K562 (cell line): ENCODE results near the gene BAG2. TPM values are rescaled to one million over a fixed set of nuclear protein-coding genes. Genes with fewer than 3 reads are reported as not detected.
A peak's percentile ranks its signal among the peaks of the same experiment; 100 is the strongest.

Experiments
- ASH1L ChIP-seq: fragments of 450-650 bp; IDR thresholded peaks from 2 replicates; pipeline ENCODE4 v1.6.1; 2018; ENCODE audit warnings: borderline replicate concordance, mild to moderate bottlenecking, low read depth; ENCODE audit not compliant: partially characterized antibody
- BACH1 ChIP-seq: fragments of 200-800 bp; sonication (Bioruptor generic); IDR thresholded peaks from 2 replicates; pipeline ENCODE4 v1.6.1; 2016; ENCODE audit warnings: missing genetic modification characterization, missing compliant biosample characterization
- CBFA2T2 ChIP-seq: fragments of 450-650 bp; conservative IDR thresholded peaks from 2 replicates; pipeline ENCODE4 v1.6.1; 2017; ENCODE audit warnings: mild to moderate bottlenecking
- CBFB ChIP-seq: sonication (generic); formaldehyde crosslinking; IDR thresholded peaks from 2 replicates; pipeline ENCODE4 v1.4.0; 2020; ENCODE audit warnings: mild to moderate bottlenecking, missing genetic modification reagents
- DNMT1 ChIP-seq: fragments of 450-650 bp; IDR thresholded peaks from 2 replicates; pipeline ENCODE4 v1.6.1; 2016; ENCODE audit warnings: antibody characterized with exemption, mild to moderate bottlenecking
- ELF4 ChIP-seq: fragments of 450-650 bp; formaldehyde crosslinking; IDR thresholded peaks from 2 replicates; pipeline ENCODE4 v1.4.0; 2022; ENCODE audit warnings: missing genetic modification characterization
- EZH2 ChIP-seq: IDR thresholded peaks from 2 replicates; pipeline ENCODE4 v1.6.1; 2012; ENCODE audit warnings: low read depth, mild to moderate bottlenecking, inconsistent platforms, low read length, borderline replicate concordance
- FOSL1 ChIP-seq: fragments of 200-800 bp; sonication (Bioruptor generic); conservative IDR thresholded peaks from 2 replicates; pipeline ENCODE4 v1.6.1; 2016; ENCODE audit warnings: missing genetic modification characterization, missing compliant biosample characterization
- HEY1 ChIP-seq: fragments of 250-450 bp; sonication (Bioruptor Pico); IDR thresholded peaks from 2 replicates; pipeline ENCODE4 v1.5.0; 2020; ENCODE audit warnings: mild to moderate bottlenecking, moderate library complexity, borderline replicate concordance
- HNRNPH1 ChIP-seq: fragments of 200-400 bp; formaldehyde crosslinking; optimal IDR thresholded peaks from 2 replicates; pipeline ENCODE3; 2017; ENCODE audit warnings: low read depth, mild to moderate bottlenecking, low read length, moderate library complexity
- HNRNPK ChIP-seq: fragments of 200-400 bp; formaldehyde crosslinking; IDR thresholded peaks from one replicate; pipeline ENCODE4 v1.6.1; 2018; ENCODE audit warnings: mild to moderate bottlenecking, low read depth, low read length; ENCODE audit not compliant: poor library complexity, severe bottlenecking
- KAT2B ChIP-seq: IDR thresholded peaks from one replicate; pipeline ENCODE4 v1.6.1; 2012; ENCODE audit warnings: low read depth, mild to moderate bottlenecking, control low read depth, inconsistent platforms, low read length, moderate library complexity
- MAFG ChIP-seq: fragments of 450-650 bp; conservative IDR thresholded peaks from 2 replicates; pipeline ENCODE4 v1.6.1; 2016; ENCODE audit warnings: missing genetic modification characterization, missing compliant biosample characterization
- MAFK ChIP-seq: IDR thresholded peaks from 2 replicates; pipeline ENCODE4 v1.6.1; 2011; ENCODE audit warnings: low read length, improper control_type of control experiment
- MCM5 ChIP-seq: fragments of 450-650 bp; IDR thresholded peaks from 2 replicates; pipeline ENCODE4 v1.6.1; 2016; ENCODE audit warnings: low read depth
- MTA1 ChIP-seq: fragments of 450-650 bp; IDR thresholded peaks from 2 replicates; pipeline ENCODE4 v1.6.1; 2017; ENCODE audit warnings: borderline replicate concordance
- MYC ChIP-seq, 2 experiments: fragments of 250-450 bp in 1 of 2; sonication (Bioruptor Pico) in 1 of 2; IDR thresholded peaks; 2 replicates each; pipeline versions ENCODE4 v1.5.1 to v1.6.1; 2012 to 2021; ENCODE audit warnings: low read depth in 2 of 2, borderline replicate concordance in 1 of 2, improper control_type of control experiment in 1 of 2, low read length in 1 of 2, mild to moderate bottlenecking in 1 of 2, moderate library complexity in 1 of 2
- NCOA2 ChIP-seq, 2 experiments: fragments of 450-650 bp; IDR thresholded peaks; 2 replicates each; pipeline ENCODE4 v1.6.1; 2018; ENCODE audit warnings: mild to moderate bottlenecking in 2 of 2, moderate library complexity in 1 of 2; ENCODE audit not compliant: partially characterized antibody in 2 of 2
- NFE2 ChIP-seq: IDR thresholded peaks from 2 replicates; pipeline ENCODE4 v1.6.1; 2014; ENCODE audit warnings: antibody characterized with exemption, low read depth
- PCBP1 ChIP-seq: fragments of 200-400 bp; formaldehyde crosslinking; IDR thresholded peaks from 2 replicates; pipeline ENCODE4 v1.6.1; 2018; ENCODE audit warnings: mild to moderate bottlenecking, low read depth, low read length; ENCODE audit not compliant: poor library complexity, severe bottlenecking
- PCBP2 ChIP-seq: fragments of 200-400 bp; formaldehyde crosslinking; IDR thresholded peaks from 2 replicates; pipeline ENCODE4 v1.6.1; 2018; ENCODE audit warnings: low read length, low read depth, mild to moderate bottlenecking, moderate library complexity; ENCODE audit not compliant: poor library complexity, severe bottlenecking
- PML ChIP-seq: IDR thresholded peaks from 2 replicates; pipeline ENCODE4 v1.6.1; 2012; ENCODE audit warnings: low read length, inconsistent platforms
- SMARCA4 ChIP-seq: fragments of 450-650 bp; IDR thresholded peaks from 2 replicates; pipeline ENCODE4 v1.6.1; 2016
- TAF1 ChIP-seq: IDR thresholded peaks from 2 replicates; pipeline ENCODE4 v1.6.1; 2011; ENCODE audit warnings: mild to moderate bottlenecking, low read length, moderate library complexity; ENCODE audit not compliant: insufficient read depth, control insufficient read depth, severe bottlenecking; ENCODE audit errors: extremely low read depth
- ZNF644 ChIP-seq: fragments of 200-800 bp; sonication (Bioruptor generic); IDR thresholded peaks from 2 replicates; pipeline ENCODE4 v1.6.1; 2016; ENCODE audit warnings: low read depth, missing genetic modification characterization, missing compliant biosample characterization
- polyA plus RNA-seq, 8 experiments: library from polyadenylated mRNA; depleted of rRNA in 4 of 8; stranded (reverse) in 5 of 8; unstranded in 3 of 8; fragments of >200 nt; fragmentation: Nextera tagmentation in 2 of 8; fragmentation: Illumina TruSeq in 1 of 8; extraction: Ambion mirVana in 2 of 8; extraction: Trizol in 1 of 8; gene quantifications; 2 replicates each; pipeline versions ENCODE4 v1.2.1 to v1.2.3, GENCODE V29; 2011 to 2014; ENCODE audit warnings: inconsistent platforms in 1 of 8, missing spikeins in 1 of 8
- total RNA-seq, 7 experiments: library from RNA; depleted of rRNA in 6 of 7; stranded (reverse); fragments of >200 nt in 6 of 7; fragmentation: Illumina TruSeq in 2 of 7; extraction: Trizol in 2 of 7; gene quantifications; 2 replicates each; pipeline versions ENCODE4 v1.2.1 to v1.2.3, GENCODE V29; 2011 to 2021; ENCODE audit warnings: low replicate concordance in 1 of 7
- TF ChIP-seq, protein P1 (sequence below): fragments of 450-650 bp; IDR thresholded peaks from 2 replicates; pipeline ENCODE4 v1.6.1; 2014; ENCODE audit warnings: low read depth, mild to moderate bottlenecking, moderate library complexity, borderline replicate concordance
- TF ChIP-seq, protein P2 (sequence below): fragments of 250-450 bp; sonication (Bioruptor Pico); IDR thresholded peaks from 2 replicates; pipeline ENCODE4 v1.5.0; 2021
- TF ChIP-seq, protein P3 (sequence below): fragments of 250-450 bp; sonication (Bioruptor Pico); IDR thresholded peaks from 2 replicates; pipeline ENCODE4 v1.6.1; 2021; ENCODE audit warnings: mild to moderate bottlenecking

BAG2 gene
- total and polyA plus RNA-seq, 9 of the 15 experiments (the other 6 are each of a cell fraction or from before 2014, with no cell fraction given) = 12.8 to 20.7 (median 17.6) TPM

DNA sequence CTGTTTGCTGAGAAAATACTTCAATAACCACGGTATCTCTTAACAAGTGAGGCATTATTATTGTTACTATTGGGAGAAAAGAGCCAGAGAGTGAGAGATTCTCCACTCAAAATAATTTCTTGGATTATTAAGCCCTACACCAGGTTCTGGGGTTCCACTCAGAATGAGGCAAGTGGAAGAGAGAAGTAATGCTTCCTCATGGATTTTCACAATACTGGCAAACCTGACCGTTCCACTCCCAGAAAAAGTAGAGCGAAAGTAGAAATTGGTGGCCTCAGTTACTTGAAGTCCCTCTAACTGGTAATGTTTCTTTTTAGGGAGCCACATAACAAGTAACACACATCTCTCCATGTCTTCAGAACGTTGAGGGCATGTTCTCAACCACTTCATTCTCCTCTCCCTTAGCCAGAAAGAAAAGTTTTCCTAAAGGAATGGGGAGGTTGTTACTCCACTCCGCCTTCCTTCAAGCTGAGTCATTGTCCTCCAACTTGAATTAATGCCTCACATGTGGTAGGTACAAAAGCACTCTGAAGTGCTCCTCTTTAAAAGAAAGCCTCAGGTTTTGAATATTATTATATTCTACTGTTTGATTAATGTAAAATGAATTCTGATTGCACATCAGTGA lies 1.9 kb downstream of the BAG2 start (continued):
- TF ChIP-seq ASH1L (no peak), MAFK (peak; percentile 83), MTA1 (no peak), HEY1 (no peak), MAFG (tag) (peak; percentile 91), PCBP1 (no peak), EZH2 (no peak), ELF4 (CRISPR knock-in tag) (no peak), HNRNPH1 (no peak), HNRNPK (no peak), NCOA2 (IDR thresholded peaks at IDR 0.05; ENCODE audit: partially characterized antibody in 2 of 2) (no peak), CBFA2T2 (no peak), NFE2 (peak; percentile 97), CBFB (CRISPR knock-in tag) (no peak), ZNF644 (tag) (0 out of 2 replicates have a peak, but pooled peaks have one; percentile 20), DNMT1 (no peak), TAF1 (no peak), FOSL1 (tag) (peak; percentile 38), MYC (IDR thresholded peaks at IDR 0.05; ENCODE audit: low read depth, low read length) (no peak), MYC (CRISPR knock-in tag; IDR thresholded peaks at IDR 0.05; ENCODE audit: borderline replicate concordance, low read depth) (no peak), SMARCA4 (peak; percentile 69; the same call in 1 of the 2 replicates), KAT2B (no peak), PML (no peak), PCBP2 (no peak), BACH1 (tag) (no peak), MCM5 (no peak)
- TF ChIP-seq, protein P1, sequence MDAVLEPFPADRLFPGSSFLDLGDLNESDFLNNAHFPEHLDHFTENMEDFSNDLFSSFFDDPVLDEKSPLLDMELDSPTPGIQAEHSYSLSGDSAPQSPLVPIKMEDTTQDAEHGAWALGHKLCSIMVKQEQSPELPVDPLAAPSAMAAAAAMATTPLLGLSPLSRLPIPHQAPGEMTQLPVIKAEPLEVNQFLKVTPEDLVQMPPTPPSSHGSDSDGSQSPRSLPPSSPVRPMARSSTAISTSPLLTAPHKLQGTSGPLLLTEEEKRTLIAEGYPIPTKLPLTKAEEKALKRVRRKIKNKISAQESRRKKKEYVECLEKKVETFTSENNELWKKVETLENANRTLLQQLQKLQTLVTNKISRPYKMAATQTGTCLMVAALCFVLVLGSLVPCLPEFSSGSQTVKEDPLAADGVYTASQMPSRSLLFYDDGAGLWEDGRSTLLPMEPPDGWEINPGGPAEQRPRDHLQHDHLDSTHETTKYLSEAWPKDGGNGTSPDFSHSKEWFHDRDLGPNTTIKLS = no peak
- TF ChIP-seq, protein P2, sequence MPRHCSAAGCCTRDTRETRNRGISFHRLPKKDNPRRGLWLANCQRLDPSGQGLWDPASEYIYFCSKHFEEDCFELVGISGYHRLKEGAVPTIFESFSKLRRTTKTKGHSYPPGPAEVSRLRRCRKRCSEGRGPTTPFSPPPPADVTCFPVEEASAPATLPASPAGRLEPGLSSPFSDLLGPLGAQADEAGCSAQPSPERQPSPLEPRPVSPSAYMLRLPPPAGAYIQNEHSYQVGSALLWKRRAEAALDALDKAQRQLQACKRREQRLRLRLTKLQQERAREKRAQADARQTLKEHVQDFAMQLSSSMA (CRISPR knock-in tag) = no peak
- TF ChIP-seq, protein P3, sequence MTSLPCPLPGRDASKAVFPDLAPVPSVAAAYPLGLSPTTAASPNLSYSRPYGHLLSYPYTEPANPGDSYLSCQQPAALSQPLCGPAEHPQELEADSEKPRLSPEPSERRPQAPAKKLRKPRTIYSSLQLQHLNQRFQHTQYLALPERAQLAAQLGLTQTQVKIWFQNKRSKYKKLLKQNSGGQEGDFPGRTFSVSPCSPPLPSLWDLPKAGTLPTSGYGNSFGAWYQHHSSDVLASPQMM = no peak
